ENCODE results near the gene RBM42.

Gene RBM42

GRCh38 chr19:35633727-35634440, 5.0 kb downstream of the RBM42 start:
- no peak overlapping the region for H3K27ac Mint-ChIP-seq
- peaks cover 93% of the 10 kb centered on the region for H3K36me3 Mint-ChIP-seq (ENCODE audit: low read depth)
- H3K4me1 Mint-ChIP-seq (ENCODE audit: low read depth) = peaks cover 23% of the 10 kb centered on the region

DNA sequence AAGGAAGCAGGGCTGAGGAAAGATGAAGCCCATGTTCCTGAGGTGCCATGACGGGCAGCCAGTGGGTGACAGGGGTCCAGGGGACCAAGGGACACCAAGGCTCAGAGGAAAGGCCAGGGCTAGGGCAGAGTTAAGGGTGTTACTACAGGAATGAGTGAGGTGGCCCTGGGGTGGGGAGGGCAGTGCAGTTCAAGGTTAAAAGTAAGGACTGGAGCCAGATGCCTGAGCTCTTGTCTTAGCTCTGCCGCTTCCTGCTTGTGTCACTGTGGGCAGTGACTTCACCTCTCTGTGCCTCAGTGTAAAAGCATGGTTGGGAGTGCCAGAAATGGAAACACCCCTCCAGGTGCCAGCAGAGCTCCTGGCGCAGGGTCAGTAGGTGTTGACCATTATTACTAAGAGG, 7.8 kb downstream of the RBM42 start:
- Mint-ChIP-seq H3K36me3 (ENCODE audit: low read depth) (peaks cover 69% of the 10 kb centered on the region), H3K4me1 (ENCODE audit: low read depth) (peaks cover 11% of the 10 kb centered on the region), H3K27ac (no peak overlapping the region), H3K4me3 (no peak overlapping the region), H3K27me3 (no peaks in the 10 kb centered on the region), H3K9me3 (no peaks in the 10 kb centered on the region)
- intact Hi-C loops (cut with micrococcal nuclease) = no loop called here

More at GRCh38 chr19:35633727-35634440, 5.0 kb downstream of the RBM42 start:
- intact Hi-C loops (cut with micrococcal nuclease) = no loop called here
- Mint-ChIP-seq H3K4me3 (no peak overlapping the region), H3K27me3 (no peaks in the 10 kb centered on the region), H3K9me3 (no peaks in the 10 kb centered on the region)

- Mint-ChIP-seq H3K9me3 (no peaks in the 10 kb centered on the region), H3K36me3 (ENCODE audit: low read depth) (peaks cover 64% of the 10 kb centered on the region), H3K4me3 (no peak overlapping the region), H3K27me3 (no peaks in the 10 kb centered on the region), H3K4me1 (ENCODE audit: low read depth) (peaks cover 12% of the 10 kb centered on the region), H3K27ac (no peak overlapping the region)
- intact Hi-C loops (cut with micrococcal nuclease) = no loop called here
These were observed 8.3 kb downstream of the RBM42 start for GRCh38 chr19:35637165-35637564.

- H3K36me3 Mint-ChIP-seq (ENCODE audit: low read depth) = peaks cover 42% of the 10 kb centered on the region
- intact Hi-C loops (cut with micrococcal nuclease) = no loop called here
- peaks cover 20% of the 10 kb centered on the region for H3K4me1 Mint-ChIP-seq (ENCODE audit: low read depth)
- H3K9me3 Mint-ChIP-seq = no peaks in the 10 kb centered on the region
- H3K4me3 Mint-ChIP-seq = no peak overlapping the region
- H3K27ac Mint-ChIP-seq = no peak overlapping the region
- H3K27me3 Mint-ChIP-seq = no peaks in the 10 kb centered on the region
These were observed 10.4 kb downstream of the RBM42 start for GRCh38 chr19:35639321-35639639.

- Mint-ChIP-seq H3K36me3 (ENCODE audit: low read depth) (peaks cover 37% of the 10 kb centered on the region), H3K4me3 (no peak overlapping the region), H3K9me3 (no peaks in the 10 kb centered on the region), H3K27me3 (no peaks in the 10 kb centered on the region), H3K4me1 (ENCODE audit: low read depth) (peaks cover 26% of the 10 kb centered on the region), H3K27ac (no peak overlapping the region)
- intact Hi-C loops (cut with micrococcal nuclease) = loop anchor here (10.0 kb wide), 1 partner anchor 105 kb away; the partner anchor contains the start of genes IGFLR1, LIN37, PSENEN and U2AF1L4
These were observed 11.0 kb downstream of the RBM42 start for GRCh38 chr19:35639863-35640262.

- intact Hi-C loops (cut with micrococcal nuclease) = loop anchor here (10.0 kb wide), 1 partner anchor 103 kb away; the partner anchor contains the start of genes IGFLR1, LIN37, PSENEN and U2AF1L4
- Mint-ChIP-seq H3K9me3 (no peaks in the 10 kb centered on the region), H3K4me3 (peak within 1 kb of the TSS; percentile 37), H3K27me3 (no peaks in the 10 kb centered on the region), H3K27ac (peak within 1 kb of the TSS; percentile 76), H3K36me3 (ENCODE audit: low read depth) (peaks cover 19% of the 10 kb centered on the region), H3K4me1 (ENCODE audit: low read depth) (peaks cover 41% of the 10 kb centered on the region)
These were observed 12.8 kb downstream of the RBM42 start, which contains the start of gene ETV2 for GRCh38 chr19:35641515-35642151. ETV2 (plus strand) TSS chr19:35641745; CDS start chr19:35642461, 716 bp downstream.

GRCh38 chr19:35642312-35642711, 13.5 kb downstream of the RBM42 start:
- intact Hi-C loops (cut with micrococcal nuclease) = loop anchor here (10.0 kb wide), 1 partner anchor 102 kb away; the partner anchor contains the start of genes IGFLR1, LIN37, PSENEN and U2AF1L4
- no peaks in the 10 kb centered on the region for H3K27me3 Mint-ChIP-seq
- peak overlapping the region; percentile 76 for H3K27ac Mint-ChIP-seq
- H3K4me1 Mint-ChIP-seq (ENCODE audit: low read depth) = peaks cover 42% of the 10 kb centered on the region
- H3K4me3 Mint-ChIP-seq = peak overlapping the region; percentile 37
- H3K36me3 Mint-ChIP-seq (ENCODE audit: low read depth) = peaks cover 12% of the 10 kb centered on the region
- H3K9me3 Mint-ChIP-seq = no peaks in the 10 kb centered on the region

DNA sequence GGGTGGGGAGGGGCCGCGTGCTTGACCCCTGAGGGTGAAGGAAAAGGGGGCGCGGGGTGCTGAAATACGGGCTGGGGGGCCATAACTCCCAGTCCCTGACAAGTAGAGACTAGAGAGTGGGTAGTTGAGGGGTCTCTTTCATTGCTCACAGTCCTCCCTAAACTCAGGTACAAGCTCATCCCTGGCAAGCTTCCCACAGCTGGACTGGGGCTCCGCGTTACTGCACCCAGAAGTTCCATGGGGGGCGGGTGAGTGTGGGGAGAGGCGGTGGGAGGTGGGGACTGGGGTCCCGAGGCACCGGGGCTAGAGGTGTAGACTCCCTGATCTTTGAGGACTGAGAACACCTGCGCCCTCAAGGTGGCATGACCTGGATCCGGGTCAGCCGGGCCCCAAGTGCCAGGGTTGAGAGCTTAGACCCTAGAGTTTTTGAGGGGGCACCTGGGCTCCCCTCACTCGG, 14.0 kb downstream of the RBM42 start:
- H3K36me3 Mint-ChIP-seq (ENCODE audit: low read depth) = peaks cover 7% of the 10 kb centered on the region
- no peaks in the 10 kb centered on the region for H3K27me3 Mint-ChIP-seq
- peak overlapping the region; percentile 82 for H3K4me3 Mint-ChIP-seq
- no peaks in the 10 kb centered on the region for H3K9me3 Mint-ChIP-seq
- intact Hi-C loops (cut with micrococcal nuclease) = loop anchor here (1.0 to 10.0 kb wide), 2 partner anchors 15 to 102 kb away; partner anchors contain the start of genes IGFLR1, LIN37, PSENEN and U2AF1L4
- H3K27ac Mint-ChIP-seq = peak overlapping the region; percentile 76
- peaks cover 42% of the 10 kb centered on the region for H3K4me1 Mint-ChIP-seq (ENCODE audit: low read depth)

DNA sequence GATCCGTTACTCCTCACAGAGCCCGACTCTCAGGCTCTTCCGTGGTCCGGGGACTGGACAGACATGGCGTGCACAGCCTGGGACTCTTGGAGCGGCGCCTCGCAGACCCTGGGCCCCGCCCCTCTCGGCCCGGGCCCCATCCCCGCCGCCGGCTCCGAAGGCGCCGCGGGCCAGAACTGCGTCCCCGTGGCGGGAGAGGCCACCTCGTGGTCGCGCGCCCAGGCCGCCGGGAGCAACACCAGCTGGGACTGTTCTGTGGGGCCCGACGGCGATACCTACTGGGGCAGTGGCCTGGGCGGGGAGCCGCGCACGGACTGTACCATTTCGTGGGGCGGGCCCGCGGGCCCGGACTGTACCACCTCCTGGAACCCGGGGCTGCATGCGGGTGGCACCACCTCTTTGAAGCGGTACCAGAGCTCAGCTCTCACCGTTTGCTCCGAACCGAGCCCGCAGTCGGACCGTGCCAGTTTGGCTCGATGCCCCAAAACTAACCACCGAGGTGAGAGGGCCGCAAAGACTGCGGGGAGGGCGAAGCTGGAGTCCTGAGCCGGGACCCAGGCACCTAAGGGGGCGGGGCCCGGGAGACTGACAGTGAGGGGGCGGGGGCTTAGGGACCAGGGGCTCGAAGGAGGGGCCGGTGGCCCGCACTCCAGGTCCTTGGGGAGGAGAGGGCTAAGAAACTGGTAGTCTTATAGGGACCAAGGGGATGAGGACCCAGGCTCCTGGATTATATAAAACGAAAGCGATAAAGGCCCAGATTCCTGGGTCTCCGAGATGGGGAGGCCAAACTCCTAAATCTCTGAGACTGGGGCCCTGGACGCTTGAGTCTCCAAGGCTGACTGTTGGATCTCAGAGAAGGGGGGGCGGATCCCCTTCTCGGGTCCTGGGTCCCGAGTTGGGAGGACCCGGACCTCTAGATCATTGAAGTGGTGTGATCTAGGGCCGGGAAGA, 14.7 kb downstream of the RBM42 start:
- Mint-ChIP-seq H3K27me3 (no peaks in the 10 kb centered on the region), H3K9me3 (no peaks in the 10 kb centered on the region), H3K27ac (peak overlapping the region; percentile 76), H3K4me1 (ENCODE audit: low read depth) (peaks cover 42% of the 10 kb centered on the region), H3K4me3 (peak overlapping the region; percentile 82), H3K36me3 (ENCODE audit: low read depth) (peaks cover 7% of the 10 kb centered on the region)
- intact Hi-C loops (cut with micrococcal nuclease) = loop anchor here (1.0 to 10.0 kb wide), 2 partner anchors 15 to 101 kb away; partner anchors contain the start of genes IGFLR1, LIN37, PSENEN and U2AF1L4

DNA sequence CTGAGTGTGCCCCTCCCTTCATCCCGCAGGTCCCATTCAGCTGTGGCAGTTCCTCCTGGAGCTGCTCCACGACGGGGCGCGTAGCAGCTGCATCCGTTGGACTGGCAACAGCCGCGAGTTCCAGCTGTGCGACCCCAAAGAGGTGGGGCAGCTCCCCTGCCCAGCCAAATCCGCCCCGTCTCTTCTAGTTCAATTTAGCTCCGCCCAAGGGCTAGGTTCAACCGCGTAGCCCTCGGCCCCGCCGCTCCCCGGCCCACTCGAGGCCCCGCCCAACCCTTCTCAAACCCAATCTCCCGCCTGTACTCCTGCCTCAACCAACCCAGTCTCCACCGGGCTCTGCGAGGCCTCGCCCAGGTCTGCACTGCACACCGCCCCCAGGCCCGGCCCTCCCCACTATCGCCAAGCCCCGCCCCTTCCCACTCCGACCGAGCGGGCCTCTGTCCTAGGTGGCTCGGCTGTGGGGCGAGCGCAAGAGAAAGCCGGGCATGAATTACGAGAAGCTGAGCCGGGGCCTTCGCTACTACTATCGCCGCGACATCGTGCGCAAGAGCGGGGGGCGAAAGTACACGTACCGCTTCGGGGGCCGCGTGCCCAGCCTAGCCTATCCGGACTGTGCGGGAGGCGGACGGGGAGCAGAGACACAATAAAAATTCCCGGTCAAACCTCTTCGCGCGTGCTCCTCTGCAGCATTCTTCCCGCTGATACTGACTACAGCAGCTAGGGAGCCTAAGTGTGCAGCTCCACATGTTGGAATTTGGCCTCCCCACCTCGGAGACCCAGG, 15.6 kb downstream of the RBM42 start:
- Mint-ChIP-seq H3K4me1 (ENCODE audit: low read depth) (peaks cover 51% of the 10 kb centered on the region), H3K36me3 (ENCODE audit: low read depth) (peaks cover 14% of the 10 kb centered on the region), H3K4me3 (peak overlapping the region; percentile 82), H3K9me3 (no peaks in the 10 kb centered on the region), H3K27me3 (no peaks in the 10 kb centered on the region), H3K27ac (peak overlapping the region; percentile 76)
- intact Hi-C loops (cut with micrococcal nuclease) = loop anchor here (10.0 kb wide), 1 partner anchor 100 kb away; the partner anchor contains the start of genes IGFLR1, LIN37, PSENEN and U2AF1L4

DNA sequence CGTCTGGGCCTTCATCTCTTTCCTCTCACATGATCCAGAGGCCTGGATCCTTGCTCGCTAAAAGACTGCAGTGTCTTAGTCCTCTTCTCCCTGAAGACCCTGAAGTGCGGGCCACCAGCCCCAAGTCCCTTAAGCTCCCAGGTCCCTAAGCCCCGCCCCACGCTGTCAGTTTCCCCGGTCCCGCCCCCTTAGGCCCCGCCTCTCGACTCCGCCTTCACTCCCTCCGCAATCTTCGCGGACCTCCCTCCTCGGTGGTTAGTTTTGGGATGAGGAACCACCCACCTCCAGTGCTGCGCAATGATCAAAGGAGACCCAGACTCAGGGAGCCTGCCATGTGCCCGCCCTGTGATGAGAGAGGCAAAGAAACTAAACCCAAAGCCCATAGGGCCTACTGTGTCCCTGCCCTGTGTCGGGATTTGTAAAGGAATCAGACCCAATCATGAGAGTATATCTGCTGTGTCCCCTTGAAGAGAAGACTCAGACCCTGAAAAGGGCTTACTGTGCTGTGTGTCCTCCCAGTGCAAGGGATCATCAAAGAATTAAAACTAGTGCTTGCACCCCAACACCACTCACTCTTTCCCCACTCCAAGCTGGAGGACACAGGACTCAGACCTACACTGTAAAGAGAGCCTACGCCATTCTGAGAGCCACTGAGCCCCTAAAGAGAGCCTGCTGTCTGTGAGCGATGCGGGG, 16.3 kb downstream of the RBM42 start:
- Mint-ChIP-seq H3K4me3 (peak overlapping the region; percentile 82), H3K4me1 (ENCODE audit: low read depth) (peaks cover 55% of the 10 kb centered on the region), H3K27ac (peak overlapping the region; percentile 76), H3K36me3 (ENCODE audit: low read depth) (peaks cover 14% of the 10 kb centered on the region), H3K27me3 (no peaks in the 10 kb centered on the region), H3K9me3 (no peaks in the 10 kb centered on the region)
- intact Hi-C loops (cut with micrococcal nuclease) = loop anchor here (10.0 kb wide), 1 partner anchor 100 kb away; the partner anchor contains the start of genes IGFLR1, LIN37, PSENEN and U2AF1L4
